Activated naive CD8-positive, alpha-beta T cell (primary cell): Measurements from ENCODE around the gene GRB10.

Experiments
- H3K27ac Mint-ChIP-seq: one replicate; pipeline ENCODE4 v1.8.0; 2021; ENCODE audit warnings: mixed read lengths
- H3K27me3 Mint-ChIP-seq: one replicate; pipeline ENCODE4 v1.8.0; 2021; ENCODE audit warnings: mixed read lengths
- H3K36me3 Mint-ChIP-seq: one replicate; pipeline ENCODE4 v1.8.0; 2021; ENCODE audit warnings: mixed read lengths
- H3K4me1 Mint-ChIP-seq: one replicate; pipeline ENCODE4 v1.8.0; 2021; ENCODE audit warnings: low read depth, mixed read lengths
- H3K4me3 Mint-ChIP-seq: one replicate; pipeline ENCODE4 v1.8.0; 2021; ENCODE audit warnings: mild to moderate bottlenecking, mixed read lengths
- H3K9me3 Mint-ChIP-seq: one replicate; pipeline ENCODE4 v1.8.0; 2021; ENCODE audit warnings: low read depth, mixed read lengths

GRB10 gene

DNA sequence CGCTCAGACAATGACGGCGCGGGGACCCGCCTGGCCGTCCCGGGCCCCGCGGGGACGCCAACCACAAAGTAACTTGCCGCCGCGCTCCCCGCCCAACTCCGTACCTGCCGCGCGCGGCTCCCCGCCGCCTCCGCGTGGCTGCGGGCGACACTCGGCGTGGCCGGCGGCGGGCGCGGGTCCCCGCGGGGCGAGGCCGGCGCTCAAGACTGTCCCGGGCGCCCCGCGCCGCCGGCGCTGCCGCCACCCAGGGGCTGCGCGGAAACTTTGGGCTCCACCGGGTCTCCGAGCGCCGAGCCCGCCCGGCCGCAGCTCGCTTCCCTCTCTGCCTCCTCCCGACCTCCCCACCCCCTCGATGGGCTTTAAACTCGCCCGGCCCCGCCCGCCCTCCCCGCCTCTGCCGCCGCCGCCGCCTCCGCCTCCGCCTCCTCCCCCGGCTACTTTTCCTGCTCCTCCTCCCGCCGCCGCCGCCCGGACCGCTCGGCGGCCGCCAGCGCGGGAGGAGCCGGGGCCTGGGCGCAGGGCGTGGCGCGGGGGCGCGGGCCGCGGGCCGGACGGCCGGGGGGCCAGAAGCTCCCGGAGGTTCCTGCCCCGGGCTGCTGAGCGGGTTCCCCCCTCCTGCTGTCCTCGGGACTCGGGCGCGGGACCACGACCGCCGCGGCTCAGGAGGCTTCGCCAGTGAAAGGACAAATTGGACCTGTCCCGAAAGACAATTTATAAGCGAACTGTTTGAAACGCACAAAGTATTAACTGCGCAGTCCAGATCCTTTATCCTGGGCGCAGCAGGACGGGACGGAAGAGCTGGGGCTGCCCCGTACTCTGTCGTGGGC is 10.6 kb upstream of the GRB10 start:
- Mint-ChIP-seq H3K9me3 (peaks cover 4% of the 10 kb centered on the region), H3K4me1 (peaks cover 8% of the 10 kb centered on the region), H3K27me3 (peaks cover 36% of the 10 kb centered on the region), H3K36me3 (no peaks in the 10 kb centered on the region), H3K27ac (no peak overlapping the region), H3K4me3 (peak overlapping the region; percentile 79)

DNA sequence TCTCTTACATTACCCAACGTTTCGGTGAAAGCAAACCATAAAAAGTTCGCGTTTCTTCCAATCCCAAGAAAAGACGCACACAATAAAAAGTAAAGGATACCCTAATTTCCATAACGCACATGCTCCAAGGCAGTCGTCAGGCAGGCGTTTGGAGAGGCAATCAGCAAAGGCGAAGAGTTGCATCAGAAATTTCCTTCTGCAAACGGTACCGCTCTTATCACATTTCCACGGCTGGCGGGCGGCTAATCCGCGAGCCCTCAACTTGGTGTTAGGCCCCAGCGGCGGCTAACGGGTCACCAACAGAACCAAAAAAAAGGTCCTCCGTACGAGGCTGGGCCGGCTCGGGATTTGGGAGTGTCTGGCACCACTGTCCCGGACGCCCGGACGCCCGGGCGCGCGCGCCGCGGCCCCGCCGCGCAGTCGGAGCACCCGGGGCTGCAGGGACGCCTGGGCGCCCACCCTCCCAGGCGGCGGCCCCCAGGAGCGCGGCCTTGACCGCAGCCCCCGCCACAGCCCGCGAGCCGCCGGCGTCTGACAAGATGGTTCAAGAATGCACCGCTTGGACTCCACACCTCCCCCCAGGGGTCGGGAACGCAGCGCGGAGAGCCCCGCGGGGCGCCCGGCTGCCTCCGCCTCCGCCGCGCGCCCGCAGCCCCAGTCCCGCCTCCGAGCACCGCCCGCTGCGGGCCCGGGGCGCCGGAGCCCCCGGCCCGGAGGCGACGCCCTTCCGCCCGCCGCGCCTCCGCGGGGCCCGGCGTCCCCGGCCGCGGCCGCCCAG is 9.8 kb upstream of the GRB10 start:
- H3K9me3 Mint-ChIP-seq: no peaks in the 10 kb centered on the region
- H3K36me3 Mint-ChIP-seq: no peaks in the 10 kb centered on the region
- H3K27me3 Mint-ChIP-seq: peaks cover 36% of the 10 kb centered on the region
- peaks cover 8% of the 10 kb centered on the region for H3K4me1 Mint-ChIP-seq
- no peak overlapping the region for H3K27ac Mint-ChIP-seq
- H3K4me3 Mint-ChIP-seq: peak overlapping the region; percentile 86

DNA sequence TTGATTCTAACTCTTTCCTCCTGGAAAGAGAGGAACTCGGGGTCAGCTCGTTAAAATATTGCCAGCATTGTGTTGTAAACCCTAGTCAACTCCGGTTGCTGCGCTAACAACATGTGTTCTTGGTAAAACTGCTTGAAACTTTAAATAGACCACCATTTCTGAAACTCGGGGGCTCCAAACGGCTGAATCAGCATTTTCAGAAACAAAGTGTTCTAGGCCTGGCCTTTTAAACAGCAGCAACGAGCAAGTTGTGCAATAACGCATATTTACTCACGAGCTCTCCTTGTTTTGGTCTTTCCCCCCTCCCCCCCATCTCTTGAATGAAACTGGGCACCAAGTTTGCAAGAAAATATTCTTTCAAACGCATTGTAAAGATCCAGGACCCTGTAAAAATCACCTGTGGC is 9.2 kb upstream of the GRB10 start:
- Mint-ChIP-seq H3K36me3 (no peaks in the 10 kb centered on the region), H3K27ac (no peak overlapping the region), H3K27me3 (peaks cover 39% of the 10 kb centered on the region), H3K4me1 (peaks cover 8% of the 10 kb centered on the region), H3K9me3 (no peaks in the 10 kb centered on the region), H3K4me3 (peak overlapping the region; percentile 86)

DNA sequence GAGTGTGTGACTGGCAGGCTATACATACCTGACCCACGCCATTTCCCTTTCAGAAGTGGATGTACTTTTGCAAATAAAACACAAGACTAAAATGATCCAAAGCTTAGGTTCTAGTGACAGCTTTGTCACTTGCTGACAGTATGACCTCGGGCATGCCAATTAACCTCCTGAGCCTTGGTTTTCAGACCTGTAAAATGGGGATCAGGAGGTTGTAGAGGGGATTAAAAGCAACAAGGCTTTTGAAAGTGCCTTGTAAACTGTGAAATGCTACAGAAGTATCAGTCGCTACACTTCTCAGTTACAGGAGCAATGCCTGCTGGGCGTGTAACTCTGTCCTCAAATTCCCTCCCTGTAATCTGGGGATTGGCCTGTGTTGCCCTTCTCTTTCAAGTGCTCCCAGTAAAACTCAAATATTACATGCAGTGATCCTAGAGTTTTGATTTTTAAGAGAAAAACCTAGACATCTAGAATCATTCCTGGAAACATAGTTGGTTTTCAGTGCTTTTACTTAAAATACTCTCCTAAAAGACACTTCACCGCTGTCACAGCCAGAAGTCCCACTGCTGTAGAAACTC is 8.8 kb upstream of the GRB10 start:
- H3K27ac Mint-ChIP-seq: no peak overlapping the region
- H3K4me1 Mint-ChIP-seq: peaks cover 8% of the 10 kb centered on the region
- H3K9me3 Mint-ChIP-seq: no peaks in the 10 kb centered on the region
- H3K4me3 Mint-ChIP-seq: peak overlapping the region; percentile 86
- no peaks in the 10 kb centered on the region for H3K36me3 Mint-ChIP-seq
- H3K27me3 Mint-ChIP-seq: peaks cover 44% of the 10 kb centered on the region

DNA sequence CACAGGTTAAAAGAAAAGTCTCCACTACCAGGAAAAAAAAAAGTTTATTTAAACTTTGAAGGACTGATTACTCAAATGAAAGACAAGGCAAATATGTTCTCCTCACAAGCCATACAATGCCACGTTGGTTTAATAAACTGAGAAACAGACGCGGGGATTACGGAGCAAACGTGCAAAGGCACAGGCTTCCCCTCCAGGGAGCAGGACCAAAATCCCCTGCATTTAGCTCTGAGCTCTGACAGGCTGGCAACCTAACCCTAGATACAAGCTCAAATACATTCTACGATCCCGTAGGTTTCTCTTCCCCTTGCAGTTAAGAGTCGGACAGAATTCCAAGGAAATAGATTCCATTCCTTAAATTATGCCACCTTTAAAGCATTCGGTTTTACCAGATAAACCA is 7.7 kb upstream of the GRB10 start:
- Mint-ChIP-seq H3K4me1 (peaks cover 8% of the 10 kb centered on the region), H3K27me3 (peaks cover 43% of the 10 kb centered on the region), H3K4me3 (no peak overlapping the region), H3K27ac (no peak overlapping the region), H3K36me3 (no peaks in the 10 kb centered on the region), H3K9me3 (no peaks in the 10 kb centered on the region)

DNA sequence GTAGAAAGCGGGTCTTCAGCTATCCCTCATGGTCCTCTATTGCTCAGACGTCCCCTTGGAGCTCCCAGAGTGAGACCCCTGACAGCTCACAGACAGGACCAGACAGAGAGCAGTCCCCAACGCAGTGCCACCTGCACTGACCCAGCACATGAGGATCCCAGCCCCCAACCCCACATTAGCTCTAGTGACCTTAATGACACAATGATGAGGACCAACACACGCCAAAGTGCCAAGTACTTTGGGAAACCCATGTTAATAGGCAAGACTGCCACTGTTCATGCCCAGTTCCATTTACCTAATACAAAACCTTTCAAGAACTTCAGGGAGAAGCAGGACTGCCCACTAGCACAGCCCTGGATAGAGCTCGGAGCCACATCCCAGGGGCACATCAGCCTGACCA is 5.7 kb upstream of the GRB10 start:
- H3K27ac Mint-ChIP-seq: no peak overlapping the region
- no peak overlapping the region for H3K4me3 Mint-ChIP-seq
- peaks cover 1% of the 10 kb centered on the region for H3K36me3 Mint-ChIP-seq
- peaks cover 6% of the 10 kb centered on the region for H3K4me1 Mint-ChIP-seq
- H3K27me3 Mint-ChIP-seq: peaks cover 35% of the 10 kb centered on the region
- H3K9me3 Mint-ChIP-seq: no peaks in the 10 kb centered on the region

DNA sequence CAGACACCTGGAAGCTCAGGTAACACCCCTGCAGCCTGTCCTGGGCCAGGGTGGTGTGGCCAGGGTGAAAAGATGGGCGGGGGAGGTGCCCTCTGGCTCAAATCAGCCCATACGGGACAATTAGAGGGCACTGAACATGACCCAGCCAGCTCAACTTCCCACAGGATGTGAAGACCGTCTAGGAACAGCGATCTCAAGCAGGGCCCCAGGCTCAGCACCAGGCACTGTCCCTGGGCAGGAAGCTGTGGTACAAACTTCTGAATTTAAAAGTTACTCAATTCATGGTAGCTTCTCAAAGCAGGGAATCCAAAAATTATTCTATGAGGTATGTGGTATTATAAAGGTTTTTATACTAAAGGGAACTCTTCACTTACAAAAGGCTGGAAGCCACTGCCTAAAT is 5.1 kb upstream of the GRB10 start:
- H3K36me3 Mint-ChIP-seq: peaks cover 3% of the 10 kb centered on the region
- no peaks in the 10 kb centered on the region for H3K9me3 Mint-ChIP-seq
- peaks cover 39% of the 10 kb centered on the region for H3K27me3 Mint-ChIP-seq
- no peak overlapping the region for H3K27ac Mint-ChIP-seq
- peaks cover 10% of the 10 kb centered on the region for H3K4me1 Mint-ChIP-seq
- no peak overlapping the region for H3K4me3 Mint-ChIP-seq

DNA sequence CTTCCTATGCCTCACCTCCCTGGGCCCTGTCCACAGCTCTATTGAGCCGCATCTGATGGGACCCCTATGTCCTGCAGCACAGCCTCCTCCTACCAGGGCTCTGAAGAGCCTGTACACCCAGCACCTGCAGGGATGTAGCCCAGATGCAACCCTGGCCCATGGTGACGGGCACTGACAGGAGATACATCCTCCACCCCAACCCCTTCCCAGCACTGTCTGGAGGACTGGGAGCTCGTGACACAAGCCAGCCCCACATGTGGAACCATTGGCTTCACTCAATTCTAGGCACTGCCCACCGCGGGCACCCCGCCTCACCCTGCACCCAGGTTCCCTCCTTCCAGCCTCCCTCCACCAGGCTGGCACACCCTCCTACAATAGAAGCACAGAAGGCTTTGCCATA is 2.6 kb upstream of the GRB10 start:
- no peaks in the 10 kb centered on the region for H3K9me3 Mint-ChIP-seq
- H3K27me3 Mint-ChIP-seq: peaks cover 23% of the 10 kb centered on the region
- no peak overlapping the region for H3K4me3 Mint-ChIP-seq
- H3K36me3 Mint-ChIP-seq: peaks cover 3% of the 10 kb centered on the region
- H3K4me1 Mint-ChIP-seq: peaks cover 17% of the 10 kb centered on the region
- H3K27ac Mint-ChIP-seq: no peak overlapping the region

DNA sequence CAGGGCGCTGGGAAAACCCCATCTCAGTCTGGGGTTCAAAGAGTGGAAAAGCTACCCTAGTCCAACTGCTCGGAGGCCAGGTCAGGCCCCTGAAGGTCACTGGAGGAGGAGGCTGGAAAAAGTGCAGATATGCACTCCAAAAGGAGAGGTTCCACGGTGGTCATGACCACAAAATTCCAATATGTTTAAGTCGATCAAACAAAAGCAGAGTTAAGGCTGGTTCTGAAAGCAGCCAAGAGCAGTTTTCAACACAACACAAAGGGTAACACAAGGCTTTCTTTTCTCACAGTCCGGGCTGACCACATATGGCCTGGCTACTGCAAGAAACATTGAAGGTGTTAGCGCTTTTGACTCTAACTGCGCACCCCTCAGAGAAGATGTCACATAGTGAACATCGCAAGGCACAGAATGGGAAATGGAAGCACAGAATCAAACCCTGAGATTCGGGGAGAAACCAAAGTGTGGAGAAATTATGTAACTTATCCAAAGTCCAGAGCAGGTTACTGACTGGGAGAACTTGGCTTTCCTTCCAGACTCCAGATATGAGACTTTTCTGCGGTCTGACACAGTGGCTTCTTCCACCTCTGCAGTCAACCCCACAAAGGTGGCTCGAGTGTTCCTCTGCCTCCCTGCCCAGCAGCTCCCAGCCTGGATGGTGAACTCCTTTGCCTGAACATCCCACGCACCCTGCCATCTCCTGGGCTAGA is 1.3 kb upstream of the GRB10 start:
- H3K4me3 Mint-ChIP-seq: peak overlapping the region; percentile 80
- H3K4me1 Mint-ChIP-seq: peaks cover 17% of the 10 kb centered on the region
- H3K36me3 Mint-ChIP-seq: peaks cover 3% of the 10 kb centered on the region
- no peaks in the 10 kb centered on the region for H3K9me3 Mint-ChIP-seq
- H3K27ac Mint-ChIP-seq: no peak overlapping the region
- peaks cover 18% of the 10 kb centered on the region for H3K27me3 Mint-ChIP-seq

DNA sequence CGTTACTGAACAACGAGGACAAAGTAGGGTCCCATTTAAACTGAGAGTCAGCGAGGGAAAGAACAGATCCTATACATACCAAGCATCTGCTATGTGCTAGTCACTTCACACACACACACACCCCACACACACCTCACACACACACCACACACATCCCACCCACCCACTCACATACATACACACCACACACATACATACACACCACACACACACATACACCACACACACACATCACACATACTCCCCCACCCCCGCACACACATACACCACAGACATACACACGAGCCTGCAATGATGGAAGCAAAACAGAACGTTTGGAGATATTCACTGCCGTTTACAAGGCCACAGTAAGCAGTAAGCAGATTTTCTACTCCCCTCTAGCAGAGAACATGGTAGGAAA is 607 bp upstream of the GRB10 start:
- peaks cover 17% of the 10 kb centered on the region for H3K27me3 Mint-ChIP-seq
- peaks cover 3% of the 10 kb centered on the region for H3K36me3 Mint-ChIP-seq
- no peak overlapping the region for H3K27ac Mint-ChIP-seq
- peaks cover 17% of the 10 kb centered on the region for H3K4me1 Mint-ChIP-seq
- H3K4me3 Mint-ChIP-seq: peak overlapping the region; percentile 80
- H3K9me3 Mint-ChIP-seq: no peaks in the 10 kb centered on the region

DNA sequence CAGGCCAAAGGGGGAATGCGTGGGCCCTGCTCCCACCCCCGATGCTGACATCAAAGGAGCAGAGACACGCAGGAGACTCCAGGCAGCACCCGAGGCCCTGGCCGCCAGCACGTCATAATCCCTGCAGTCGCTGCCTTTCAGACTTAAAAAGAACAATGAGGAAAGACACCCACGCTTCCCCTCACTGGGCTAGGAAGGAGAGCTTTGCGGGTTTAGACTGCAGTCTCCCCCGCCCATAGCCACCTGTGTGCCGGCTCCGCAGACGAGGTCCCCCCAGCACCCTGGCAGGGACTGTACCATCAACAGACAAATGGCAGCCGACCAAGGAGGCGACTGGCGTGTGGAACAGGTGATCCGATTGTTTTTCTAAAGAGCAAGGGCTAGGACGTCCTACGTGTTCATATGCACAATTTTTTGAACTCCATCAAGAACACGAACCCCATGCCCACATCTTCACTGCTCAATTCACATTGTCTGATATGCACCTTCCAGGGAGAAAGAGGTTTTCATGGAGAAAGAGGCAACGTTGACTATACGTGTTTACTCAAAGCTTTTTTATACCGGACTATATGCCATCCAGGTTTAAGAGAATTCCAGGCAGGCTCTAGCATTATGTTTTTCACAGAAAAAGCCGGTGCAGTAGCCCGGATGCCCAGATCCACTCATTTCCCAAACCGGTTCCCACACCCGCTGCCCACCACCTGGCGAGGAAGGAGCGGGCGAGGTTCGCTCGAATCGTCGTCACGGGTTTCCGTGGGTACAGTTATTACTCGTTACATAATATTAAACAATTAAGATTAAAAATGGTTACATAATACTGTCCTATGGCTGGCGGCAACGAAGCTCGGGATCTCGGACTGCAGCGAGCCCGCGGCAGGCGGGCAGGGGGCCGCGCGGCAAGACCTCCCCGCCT is 1.1 kb downstream of the GRB10 start:
- Mint-ChIP-seq H3K9me3 (no peaks in the 10 kb centered on the region), H3K4me1 (peaks cover 17% of the 10 kb centered on the region), H3K27ac (no peak overlapping the region), H3K27me3 (peaks cover 10% of the 10 kb centered on the region), H3K4me3 (peak overlapping the region; percentile 80), H3K36me3 (peaks cover 4% of the 10 kb centered on the region)

DNA sequence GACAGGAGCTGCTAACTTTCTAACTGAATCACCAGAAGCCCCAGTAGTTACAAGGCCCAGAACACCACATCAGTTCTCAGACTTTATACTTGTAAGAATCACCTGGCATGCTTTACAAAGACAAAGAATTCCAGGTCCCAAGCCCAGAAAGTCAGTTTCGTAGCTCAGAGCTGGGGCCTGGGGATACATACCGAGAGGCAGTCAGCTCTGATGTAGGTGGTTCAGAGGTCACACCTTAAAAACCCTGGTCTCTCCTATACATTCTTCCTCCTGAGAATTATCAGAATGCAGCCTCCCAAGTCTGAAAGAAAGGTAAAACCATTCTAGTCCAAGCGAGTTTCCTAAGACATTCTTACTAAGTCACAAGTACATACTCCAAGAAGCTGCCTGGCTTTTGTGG is 2.3 kb downstream of the GRB10 start:
- Mint-ChIP-seq H3K27ac (no peak overlapping the region), H3K36me3 (peaks cover 4% of the 10 kb centered on the region), H3K4me3 (no peak overlapping the region), H3K27me3 (peaks cover 8% of the 10 kb centered on the region), H3K9me3 (no peaks in the 10 kb centered on the region), H3K4me1 (peaks cover 17% of the 10 kb centered on the region)

DNA sequence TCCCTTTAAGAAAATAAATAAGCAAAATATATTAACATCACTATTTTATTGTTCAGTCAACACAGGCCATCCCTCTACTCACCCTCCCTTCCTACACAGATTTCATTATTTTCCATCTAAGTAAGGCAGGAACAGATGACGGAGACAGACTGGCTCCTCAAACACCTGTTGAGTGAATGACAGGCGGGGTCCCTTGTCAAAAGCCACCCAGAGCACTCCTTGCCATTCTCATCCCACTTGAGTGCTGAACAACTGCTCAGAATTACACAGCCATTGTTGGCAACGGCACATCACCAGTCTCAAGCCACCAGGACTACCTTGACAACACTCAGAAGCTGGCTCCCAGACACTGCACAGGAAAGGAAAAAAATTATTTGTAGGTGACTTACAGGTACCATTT is 3.3 kb downstream of the GRB10 start:
- Mint-ChIP-seq H3K4me1 (peaks cover 17% of the 10 kb centered on the region), H3K9me3 (no peaks in the 10 kb centered on the region), H3K4me3 (no peak overlapping the region), H3K27me3 (peaks cover 8% of the 10 kb centered on the region), H3K27ac (no peak overlapping the region), H3K36me3 (peaks cover 4% of the 10 kb centered on the region)

DNA sequence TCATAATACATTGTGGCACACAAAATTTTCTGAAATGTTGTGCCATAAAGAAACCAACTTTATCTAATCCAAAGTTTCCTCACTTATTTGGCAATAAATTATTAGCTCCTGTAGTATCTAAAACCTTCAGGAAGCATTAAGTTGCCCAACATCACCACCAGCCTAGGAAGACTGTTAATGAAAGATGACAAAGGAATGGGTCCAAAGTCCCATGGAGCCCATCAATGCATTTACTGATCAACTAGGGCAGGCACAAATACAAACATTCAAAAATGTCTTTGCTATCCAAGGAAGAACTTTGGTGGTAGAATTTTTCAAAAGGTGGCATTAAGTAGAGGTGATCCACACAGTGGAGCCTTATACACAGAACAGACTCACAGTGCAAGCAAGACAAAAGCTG is 4.5 kb downstream of the GRB10 start:
- peaks cover 2% of the 10 kb centered on the region for H3K36me3 Mint-ChIP-seq
- peaks cover 14% of the 10 kb centered on the region for H3K4me1 Mint-ChIP-seq
- H3K9me3 Mint-ChIP-seq: no peaks in the 10 kb centered on the region
- H3K27me3 Mint-ChIP-seq: peaks cover 2% of the 10 kb centered on the region
- H3K4me3 Mint-ChIP-seq: no peak overlapping the region
- H3K27ac Mint-ChIP-seq: no peak overlapping the region
